Thoracic aorta (tissue), 2 donors: ENCODE measurements around the gene MRGPRG. TPM values are rescaled to one million over a fixed set of nuclear protein-coding genes. Genes with fewer than 3 reads are reported as not detected.

ENCODE experiments used
- ATAC-seq: fragments of 150-250 bp; one replicate; pipeline ENCODE4 v1.8.0; 2017; ENCODE audit warnings: low read depth; ENCODE audit not compliant: insufficient number of reproducible peaks, low FRiP score
- DNase-seq: peaks from one replicate; pipeline ENCODE4 v3.0.0-alpha.2; 2020; ENCODE audit warnings: low spot score
- H3K27ac ChIP-seq, 2 donors: fragments of 200-600 bp; sonication (generic); 1 replicate in 1 of 2; 2 replicates in 1 of 2; pipeline ENCODE4 v1.5.1; 2016; ENCODE audit warnings: mild to moderate bottlenecking in 2 of 2, moderate library complexity in 2 of 2
- H3K27me3 ChIP-seq: fragments of 200-600 bp; sonication (generic); replicated peaks from 2 replicates; pipeline ENCODE4 v1.6.0; 2016; ENCODE audit warnings: mild to moderate bottlenecking; ENCODE audit not compliant: insufficient read depth
- H3K36me3 ChIP-seq: fragments of 200-600 bp; sonication (generic); one replicate; pipeline ENCODE4 v1.5.1; 2016
- H3K4me1 ChIP-seq, 2 donors: fragments of 200-600 bp; sonication (generic); 1 replicate in 1 of 2; 2 replicates in 1 of 2; pipeline versions ENCODE4 v1.5.1 to v1.6.0; 2016; ENCODE audit warnings: low read depth in 2 of 2, mild to moderate bottlenecking in 1 of 2; ENCODE audit not compliant: control insufficient read depth in 1 of 2
- H3K4me3 ChIP-seq: fragments of 200-600 bp; sonication (generic); 2 replicates; pipeline ENCODE4 v1.5.1; 2016; ENCODE audit warnings: mild to moderate bottlenecking
- H3K9me3 ChIP-seq: fragments of 200-600 bp; sonication (generic); 2 replicates; pipeline ENCODE4 v1.5.1; 2016
- CTCF ChIP-seq: fragments of 200-600 bp; sonication (generic); IDR thresholded peaks from one replicate; pipeline ENCODE4 v1.5.1; 2019; ENCODE audit warnings: antibody characterized with exemption
- total RNA-seq, 2 donors: library from RNA; depleted of rRNA; stranded (reverse); fragments of >200 nt; gene quantifications; one replicate each; pipeline versions ENCODE4 v1.1.0 to v1.2.3, GENCODE V29; 2016

MRGPRG gene
- total RNA-seq, 2 donors from 2014 or later, result not detected

- no peak for TF ChIP-seq CTCF
- H3K27me3 ChIP-seq, result no peaks in the 10 kb centered on the region
- no peak for ATAC-seq
These were observed 14.2 kb downstream of the MRGPRG start for GRCh38 chr11:3204141-3205015.

GRCh38 chr11:3203221-3204043 lies 15.2 kb downstream of the MRGPRG start:
- H3K36me3 ChIP-seq, result no peaks in the 10 kb centered on the region
- no peaks in the 10 kb centered on the region for H3K27me3 ChIP-seq
- H3K4me3 ChIP-seq, result peak overlapping the region; percentile 38
- H3K9me3 ChIP-seq, result no peaks in the 10 kb centered on the region
- H3K4me1 ChIP-seq, result peaks cover 5 to 23% of the 10 kb centered on the region in 2 donors
- no peak for TF ChIP-seq CTCF
- ATAC-seq (no peak), DNase-seq (no peak)
- H3K27ac ChIP-seq, result no peak overlapping the region

More at GRCh38 chr11:3204141-3205015, 14.2 kb downstream of the MRGPRG start:
- Histone ChIP-seq H3K27ac (no peak overlapping the region), H3K4me3 (no peak overlapping the region), H3K9me3 (no peaks in the 10 kb centered on the region), H3K36me3 (no peaks in the 10 kb centered on the region), H3K4me1 (peaks cover 5 to 23% of the 10 kb centered on the region in 2 donors)
- no peak for DNase-seq

GRCh38 chr11:3202759-3203158 lies 15.9 kb downstream of the MRGPRG start:
- Histone ChIP-seq H3K9me3 (no peaks in the 10 kb centered on the region), H3K27me3 (no peaks in the 10 kb centered on the region), H3K4me1 (peaks cover 5 to 23% of the 10 kb centered on the region in 2 donors), H3K4me3 (no peak overlapping the region), H3K36me3 (no peaks in the 10 kb centered on the region), H3K27ac (no peak overlapping the region)
- DNase-seq, result no peak
- no peak for ATAC-seq
- no peak for TF ChIP-seq CTCF

GRCh38 chr11:3202305-3202704 lies 16.3 kb downstream of the MRGPRG start:
- DNase-seq (no peak), ATAC-seq (no peak)
- Histone ChIP-seq H3K4me1 (peaks cover 5 to 23% of the 10 kb centered on the region in 2 donors), H3K4me3 (no peak overlapping the region), H3K9me3 (no peaks in the 10 kb centered on the region), H3K27ac (no peak overlapping the region), H3K36me3 (no peaks in the 10 kb centered on the region), H3K27me3 (no peaks in the 10 kb centered on the region)
- TF ChIP-seq CTCF, result no peak

GRCh38 chr11:3201677-3202181 lies 16.9 kb downstream of the MRGPRG start:
- Histone ChIP-seq H3K27ac (no peak overlapping the region), H3K4me3 (no peak overlapping the region), H3K9me3 (no peaks in the 10 kb centered on the region), H3K36me3 (no peaks in the 10 kb centered on the region), H3K27me3 (no peaks in the 10 kb centered on the region), H3K4me1 (peaks cover 5 to 23% of the 10 kb centered on the region in 2 donors)
- no peak for DNase-seq
- ATAC-seq, result no peak
- TF ChIP-seq CTCF, result no peak
